Activated T-helper 17 cell treated with anti-CD3 and anti-CD28 coated beads, Interleukin-2, amount 50 U/mL, for 72 hours (primary cell): ENCODE data around the gene KIF6. TPM values are rescaled to one million over a fixed set of nuclear protein-coding genes. Genes with fewer than 3 reads are reported as not detected.

ENCODE experiments used
- ATAC-seq: fragments of 150-1000 bp; cut with Tn5 transposase; replicated peaks from 2 replicates; pipeline ENCODE4 v1.10.0; 2021; ENCODE audit warnings: mild to moderate bottlenecking, moderate library complexity
- H3K27ac Mint-ChIP-seq: one replicate; pipeline ENCODE4 v1.8.0; 2022; ENCODE audit warnings: mixed read lengths
- H3K27me3 Mint-ChIP-seq: one replicate; pipeline ENCODE4 v1.8.0; 2022; ENCODE audit warnings: mixed read lengths
- H3K36me3 Mint-ChIP-seq: one replicate; pipeline ENCODE4 v1.8.0; 2022; ENCODE audit warnings: low read depth, mild to moderate bottlenecking, mixed read lengths
- H3K4me1 Mint-ChIP-seq: one replicate; pipeline ENCODE4 v1.8.0; 2022; ENCODE audit warnings: mixed read lengths
- H3K4me3 Mint-ChIP-seq: one replicate; pipeline ENCODE4 v1.8.0; 2022; ENCODE audit warnings: mild to moderate bottlenecking, mixed read lengths
- H3K9me3 Mint-ChIP-seq: one replicate; pipeline ENCODE4 v1.8.0; 2022; ENCODE audit warnings: mixed read lengths
- total RNA-seq, 2 donors: library from RNA; stranded (reverse); gene quantifications; one replicate each; pipeline ENCODE4 v1.2.3, GENCODE V29; 2022

The KIF6 gene
- total RNA-seq, 2 donors from 2014 or later = 0.48 TPM; not detected in 1

- Mint-ChIP-seq H3K4me1 (no peaks in the 10 kb centered on the region), H3K4me3 (no peak overlapping the region), H3K27ac (no peak overlapping the region)
Measured at GRCh38 chr6:39446909-39447308, 278.3 kb downstream of the KIF6 start.

DNA sequence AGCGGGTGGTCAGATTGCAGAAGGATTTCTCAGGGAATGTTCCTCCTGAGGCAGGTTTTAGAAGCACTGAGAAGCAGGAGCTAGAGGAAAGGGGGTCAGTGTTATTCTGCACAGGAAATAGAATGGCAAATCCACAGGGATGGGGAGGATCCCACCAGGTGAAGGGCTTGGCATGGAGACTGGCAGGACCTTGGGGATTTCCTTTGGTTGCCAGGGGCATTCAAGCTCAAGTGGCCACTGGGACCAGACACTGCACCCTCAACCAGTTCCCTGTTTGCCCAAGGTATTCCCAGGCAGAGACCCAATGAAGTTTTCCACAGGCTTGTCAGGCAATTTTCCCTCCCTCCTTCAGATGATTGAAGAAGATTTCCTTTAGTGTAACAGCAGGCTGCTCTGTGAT lies 279.5 kb downstream of the KIF6 start:
- H3K4me1 Mint-ChIP-seq = no peaks in the 10 kb centered on the region
- ATAC-seq = no peak
- no peak overlapping the region for H3K4me3 Mint-ChIP-seq
- peaks cover 23% of the 10 kb centered on the region for H3K27me3 Mint-ChIP-seq
- no peaks in the 10 kb centered on the region for H3K9me3 Mint-ChIP-seq
- H3K27ac Mint-ChIP-seq = no peak overlapping the region
- no peaks in the 10 kb centered on the region for H3K36me3 Mint-ChIP-seq

More at GRCh38 chr6:39446909-39447308, 278.3 kb downstream of the KIF6 start:
- no peak for ATAC-seq
- Mint-ChIP-seq H3K36me3 (no peaks in the 10 kb centered on the region), H3K27me3 (peaks cover 31% of the 10 kb centered on the region), H3K9me3 (no peaks in the 10 kb centered on the region)

DNA sequence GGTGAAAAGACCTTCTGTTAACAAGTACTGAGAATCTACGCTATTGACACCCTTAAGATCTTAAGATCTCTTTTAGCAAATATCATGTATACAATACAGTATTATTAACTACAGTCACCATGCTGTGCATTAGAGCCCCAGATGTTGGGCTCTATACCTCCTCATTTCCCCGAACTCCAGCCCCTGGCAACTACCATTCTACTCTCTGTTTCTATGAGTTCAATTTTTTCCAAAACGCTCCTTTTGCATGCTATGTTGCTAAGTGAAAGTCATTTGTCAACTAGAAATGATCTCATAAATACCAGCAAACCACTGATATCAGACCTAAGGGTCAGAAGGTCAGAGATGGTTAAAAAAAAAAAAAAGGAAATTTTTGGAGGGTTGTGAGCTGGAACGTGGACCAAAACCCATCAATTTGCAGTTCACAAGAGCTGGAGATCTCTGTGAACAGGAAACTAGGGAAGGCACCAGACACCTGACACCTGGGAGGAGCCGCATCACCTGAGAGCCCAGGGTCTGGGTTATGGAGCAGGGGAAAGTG lies 280.7 kb downstream of the KIF6 start:
- ATAC-seq = no peak
- Mint-ChIP-seq H3K9me3 (no peaks in the 10 kb centered on the region), H3K36me3 (no peaks in the 10 kb centered on the region), H3K4me1 (no peaks in the 10 kb centered on the region), H3K4me3 (no peak overlapping the region), H3K27ac (no peak overlapping the region), H3K27me3 (peaks cover 24% of the 10 kb centered on the region)

DNA sequence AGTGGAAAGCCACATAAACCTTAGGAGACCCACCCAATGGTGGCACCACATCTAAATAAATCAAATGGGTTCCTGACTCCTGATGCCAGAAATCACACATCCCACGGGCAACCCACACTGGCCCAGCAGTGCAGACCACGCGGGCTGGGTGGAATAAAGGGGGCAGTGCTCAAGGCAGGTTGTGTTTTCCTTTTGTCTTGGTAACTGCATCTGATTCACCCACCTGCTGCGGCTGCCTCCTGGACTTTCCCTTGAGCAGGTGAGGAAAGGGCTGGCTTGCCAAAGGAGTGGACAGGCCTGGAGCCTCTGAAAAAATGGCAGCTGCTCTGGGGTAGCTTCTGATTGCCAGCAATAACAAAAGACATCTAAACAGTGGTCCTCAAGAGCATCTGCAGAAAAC lies 283.2 kb downstream of the KIF6 start:
- peaks cover 13% of the 10 kb centered on the region for H3K27me3 Mint-ChIP-seq
- no peak overlapping the region for H3K27ac Mint-ChIP-seq
- no peak overlapping the region for H3K4me3 Mint-ChIP-seq
- H3K4me1 Mint-ChIP-seq = no peaks in the 10 kb centered on the region
- no peaks in the 10 kb centered on the region for H3K36me3 Mint-ChIP-seq
- ATAC-seq = no peak
- no peaks in the 10 kb centered on the region for H3K9me3 Mint-ChIP-seq

- Mint-ChIP-seq H3K27me3 (peaks cover 13% of the 10 kb centered on the region), H3K4me1 (no peaks in the 10 kb centered on the region)
Measured at GRCh38 chr6:39441301-39441700, 283.9 kb downstream of the KIF6 start.

GRCh38 chr6:39440039-39440426 lies 285.2 kb downstream of the KIF6 start:
- H3K4me3 Mint-ChIP-seq = no peak overlapping the region
- ATAC-seq = no peak
- peaks cover 9% of the 10 kb centered on the region for H3K27me3 Mint-ChIP-seq
- no peaks in the 10 kb centered on the region for H3K9me3 Mint-ChIP-seq
- H3K36me3 Mint-ChIP-seq = no peaks in the 10 kb centered on the region
- H3K27ac Mint-ChIP-seq = no peak overlapping the region
- no peaks in the 10 kb centered on the region for H3K4me1 Mint-ChIP-seq

More at GRCh38 chr6:39441301-39441700, 283.9 kb downstream of the KIF6 start:
- Mint-ChIP-seq H3K4me3 (no peak overlapping the region), H3K27ac (no peak overlapping the region), H3K36me3 (no peaks in the 10 kb centered on the region), H3K9me3 (no peaks in the 10 kb centered on the region)
- no peak for ATAC-seq

GRCh38 chr6:39439342-39440038 lies 285.7 kb downstream of the KIF6 start:
- Mint-ChIP-seq H3K27me3 (peaks cover 9% of the 10 kb centered on the region), H3K9me3 (no peaks in the 10 kb centered on the region), H3K4me1 (no peaks in the 10 kb centered on the region), H3K27ac (no peak overlapping the region), H3K4me3 (no peak overlapping the region), H3K36me3 (no peaks in the 10 kb centered on the region)
- ATAC-seq = no peak

- ATAC-seq = no peak
- H3K9me3 Mint-ChIP-seq = no peaks in the 10 kb centered on the region
- H3K27ac Mint-ChIP-seq = no peak overlapping the region
- no peaks in the 10 kb centered on the region for H3K36me3 Mint-ChIP-seq
- H3K4me3 Mint-ChIP-seq = no peak overlapping the region
- H3K4me1 Mint-ChIP-seq = no peaks in the 10 kb centered on the region
- H3K27me3 Mint-ChIP-seq = peaks cover 5% of the 10 kb centered on the region
Measured at GRCh38 chr6:39433630-39434029, 291.6 kb downstream of the KIF6 start.

DNA sequence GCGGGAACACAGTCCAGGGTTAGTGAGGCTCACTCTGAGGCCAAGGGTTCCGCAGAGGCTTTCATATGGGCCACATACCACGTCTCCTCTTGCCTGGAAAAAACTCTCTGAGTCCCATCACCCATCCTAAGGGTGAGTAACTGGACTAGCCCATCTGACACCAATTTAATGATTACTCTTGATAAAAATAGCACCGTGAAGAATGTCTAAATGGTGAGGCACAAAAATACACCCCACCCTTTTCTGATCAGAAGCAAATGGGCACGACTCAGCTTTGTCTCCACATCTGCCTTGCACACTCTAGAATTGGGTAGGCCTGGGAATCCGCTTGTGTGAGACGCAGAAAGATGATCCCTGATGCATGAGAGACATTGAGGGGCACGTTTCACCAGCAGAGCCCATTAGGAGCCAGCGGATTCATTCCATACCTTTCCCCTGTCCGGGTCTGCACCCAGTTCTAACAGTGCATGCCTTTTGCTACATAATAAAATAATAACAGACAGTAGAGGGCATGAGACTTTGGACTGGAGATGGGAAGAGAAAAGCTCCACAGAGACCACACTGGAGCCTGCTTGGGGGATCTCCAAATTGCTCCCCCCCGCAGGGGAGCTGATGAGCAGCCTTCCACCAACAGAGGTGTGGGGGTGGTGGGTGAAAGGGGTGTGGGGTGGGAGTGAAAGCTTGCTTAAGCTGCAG lies 292.7 kb downstream of the KIF6 start:
- H3K36me3 Mint-ChIP-seq = no peaks in the 10 kb centered on the region
- no peak overlapping the region for H3K4me3 Mint-ChIP-seq
- no peaks in the 10 kb centered on the region for H3K4me1 Mint-ChIP-seq
- H3K27ac Mint-ChIP-seq = no peak overlapping the region
- peaks cover 5% of the 10 kb centered on the region for H3K27me3 Mint-ChIP-seq
- no peaks in the 10 kb centered on the region for H3K9me3 Mint-ChIP-seq
- ATAC-seq = no peak

DNA sequence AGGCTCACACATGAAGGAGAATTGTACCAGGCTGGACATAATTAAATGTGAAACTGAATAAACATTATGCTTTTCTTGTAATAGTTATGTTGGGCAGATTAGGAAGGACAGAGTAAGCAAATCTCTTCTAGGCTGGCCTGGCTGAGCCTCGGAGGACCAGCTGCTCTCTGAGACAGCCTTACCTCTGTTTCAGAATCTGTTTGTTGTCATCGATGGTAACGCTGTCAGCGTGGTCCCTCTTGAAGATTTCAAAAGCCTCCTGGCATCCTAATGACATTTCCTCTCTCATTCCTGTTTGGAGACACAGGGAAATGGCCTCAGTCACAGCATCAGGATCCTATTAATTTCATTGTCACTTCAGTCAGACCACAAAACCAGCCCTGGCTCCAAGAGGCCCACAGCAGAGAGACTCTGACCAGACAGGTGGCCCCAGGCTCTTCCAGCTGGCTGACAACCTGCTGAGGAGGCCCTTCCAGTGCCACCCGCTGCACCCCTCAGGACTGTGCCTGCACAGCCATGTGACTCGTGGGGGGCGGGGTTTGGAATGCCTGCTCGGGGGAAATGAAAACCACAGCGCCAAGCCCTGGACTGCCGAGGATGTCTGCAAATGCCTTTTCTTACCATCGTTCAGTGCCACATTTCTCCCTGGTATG lies 294.2 kb downstream of the KIF6 start:
- ATAC-seq = no peak
- Mint-ChIP-seq H3K9me3 (no peaks in the 10 kb centered on the region), H3K27ac (no peak overlapping the region), H3K4me1 (no peaks in the 10 kb centered on the region), H3K27me3 (peaks cover 5% of the 10 kb centered on the region), H3K36me3 (no peaks in the 10 kb centered on the region), H3K4me3 (no peak overlapping the region)

DNA sequence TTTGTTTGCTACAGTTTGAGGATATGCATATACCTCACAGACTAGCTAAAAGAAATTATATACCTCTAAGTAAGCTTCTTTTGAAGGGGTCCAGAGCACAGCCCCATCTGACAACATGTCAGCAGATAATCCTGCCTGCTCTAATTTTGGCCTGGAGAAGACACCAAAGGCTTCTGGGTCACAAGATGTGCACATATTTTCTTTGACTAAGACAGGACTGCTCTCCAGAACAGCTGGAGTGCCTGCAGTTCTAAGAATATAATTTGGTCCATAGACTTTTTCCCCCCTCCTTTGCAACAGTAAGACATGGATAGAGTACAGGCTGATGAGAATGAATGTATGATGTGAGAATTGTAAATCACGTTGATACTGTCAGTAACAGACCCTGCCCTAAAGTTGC lies 294.8 kb downstream of the KIF6 start:
- peaks cover 5% of the 10 kb centered on the region for H3K27me3 Mint-ChIP-seq
- no peak for ATAC-seq
- H3K27ac Mint-ChIP-seq = no peak overlapping the region
- H3K36me3 Mint-ChIP-seq = no peaks in the 10 kb centered on the region
- H3K4me3 Mint-ChIP-seq = no peak overlapping the region
- no peaks in the 10 kb centered on the region for H3K9me3 Mint-ChIP-seq
- no peaks in the 10 kb centered on the region for H3K4me1 Mint-ChIP-seq

DNA sequence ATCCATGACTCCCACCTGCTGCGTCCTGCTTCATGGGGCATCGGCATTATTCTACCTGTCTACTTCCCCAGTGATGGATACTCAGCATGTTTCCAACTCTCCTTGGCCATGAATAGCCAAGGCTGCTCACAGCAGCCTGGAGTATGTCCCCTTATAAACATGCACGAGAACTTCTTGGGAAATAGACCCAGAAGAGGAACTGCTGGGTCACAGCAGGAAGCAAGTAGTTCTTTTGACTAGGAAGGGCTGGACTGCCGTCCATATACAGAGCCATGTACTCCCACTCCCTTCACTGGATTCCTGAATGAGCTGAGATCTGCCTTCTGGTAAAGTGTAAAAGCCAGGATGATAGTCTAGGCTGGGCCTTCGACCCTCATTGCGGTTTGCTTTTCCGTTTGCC lies 296.4 kb downstream of the KIF6 start:
- Mint-ChIP-seq H3K27ac (no peak overlapping the region), H3K36me3 (no peaks in the 10 kb centered on the region), H3K4me1 (no peaks in the 10 kb centered on the region), H3K4me3 (no peak overlapping the region), H3K9me3 (no peaks in the 10 kb centered on the region), H3K27me3 (peaks cover 5% of the 10 kb centered on the region)
- no peak for ATAC-seq

DNA sequence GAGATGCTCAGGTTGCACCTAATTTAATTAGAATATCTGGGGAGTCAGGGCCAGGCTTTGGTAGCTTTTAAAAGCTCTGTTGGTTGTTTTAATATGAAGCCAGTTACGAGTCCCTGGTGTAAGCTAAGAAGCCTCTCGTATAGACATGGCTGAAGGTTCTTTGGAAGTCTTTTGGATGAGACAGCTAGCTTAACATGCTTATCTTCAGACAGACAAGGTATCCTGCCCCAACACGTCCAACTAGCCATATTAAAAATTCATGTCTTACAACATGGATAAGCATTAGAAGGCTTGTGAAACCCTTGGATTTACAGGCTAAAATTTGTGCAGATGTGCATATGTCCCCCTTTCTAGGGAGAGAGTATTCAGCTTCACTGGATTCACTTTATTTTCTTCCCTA lies 297.1 kb downstream of the KIF6 start:
- no peak overlapping the region for H3K4me3 Mint-ChIP-seq
- H3K27me3 Mint-ChIP-seq = peaks cover 5% of the 10 kb centered on the region
- no peak for ATAC-seq
- no peaks in the 10 kb centered on the region for H3K9me3 Mint-ChIP-seq
- H3K27ac Mint-ChIP-seq = no peak overlapping the region
- no peaks in the 10 kb centered on the region for H3K4me1 Mint-ChIP-seq
- H3K36me3 Mint-ChIP-seq = no peaks in the 10 kb centered on the region

- Mint-ChIP-seq H3K36me3 (no peaks in the 10 kb centered on the region), H3K4me3 (no peak overlapping the region), H3K9me3 (no peaks in the 10 kb centered on the region), H3K27me3 (peaks cover 8% of the 10 kb centered on the region), H3K4me1 (no peaks in the 10 kb centered on the region), H3K27ac (no peak overlapping the region)
- peak; percentile 29 for ATAC-seq
Measured at GRCh38 chr6:39426073-39426456, 299.1 kb downstream of the KIF6 start.
